Nephron (organoid): ENCODE data around the gene HLA-DMB.

Experiments used
- H3K27ac Mint-ChIP-seq, 3 experiments: 2 replicates each; pipeline ENCODE4 v1.8.0; 2020; ENCODE audit warnings: mixed read lengths in 3 of 3, mild to moderate bottlenecking in 2 of 3, moderate library complexity in 1 of 3
- H3K27me3 Mint-ChIP-seq: 2 replicates; pipeline ENCODE4 v1.8.0; 2021; ENCODE audit warnings: low read depth, mild to moderate bottlenecking, moderate library complexity, mixed read lengths
- H3K36me3 Mint-ChIP-seq: 2 replicates; pipeline ENCODE4 v1.8.0; 2020; ENCODE audit warnings: low read depth, mixed read lengths
- H3K4me1 Mint-ChIP-seq: 2 replicates; pipeline ENCODE4 v1.8.0; 2020; ENCODE audit warnings: mixed read lengths
- H3K4me3 Mint-ChIP-seq, 3 experiments: 2 replicates each; pipeline ENCODE4 v1.8.0; 2020; ENCODE audit warnings: mild to moderate bottlenecking in 3 of 3, mixed read lengths in 3 of 3, moderate library complexity in 2 of 3
- H3K9me3 Mint-ChIP-seq: 2 replicates; pipeline ENCODE4 v1.8.0; 2020; ENCODE audit warnings: mixed read lengths
- CTCF ChIP-seq, 3 experiments: fragments of 200-600 bp; sonication (generic); IDR thresholded peaks; one replicate each; pipeline ENCODE4 v1.5.0; 2021; ENCODE audit warnings: antibody characterized with exemption in 3 of 3; ENCODE audit not compliant: unreplicated experiment in 3 of 3

HLA-DMB gene

GRCh38 chr6:32922083-32922482, 18.7 kb downstream of the HLA-DMB start:
- no peak overlapping the region for H3K4me3 Mint-ChIP-seq
- H3K27me3 Mint-ChIP-seq, result peaks cover 12% of the 10 kb centered on the region
- no peak overlapping the region for H3K27ac Mint-ChIP-seq
- no peaks in the 10 kb centered on the region for H3K36me3 Mint-ChIP-seq
- H3K9me3 Mint-ChIP-seq, result no peaks in the 10 kb centered on the region
- H3K4me1 Mint-ChIP-seq, result no peaks in the 10 kb centered on the region
- no peak for TF ChIP-seq CTCF (IDR thresholded peaks at IDR 0.05; ENCODE audit: unreplicated experiment in 3 of 3)

- no peak for TF ChIP-seq CTCF (IDR thresholded peaks at IDR 0.05; ENCODE audit: unreplicated experiment in 3 of 3)
- Mint-ChIP-seq H3K9me3 (no peaks in the 10 kb centered on the region), H3K36me3 (no peaks in the 10 kb centered on the region), H3K4me1 (no peaks in the 10 kb centered on the region), H3K27me3 (peaks cover 10% of the 10 kb centered on the region), H3K4me3 (no peak overlapping the region), H3K27ac (peak overlapping the region in 1 of 3 experiments; percentile 40)
Measured at GRCh38 chr6:32920715-32921114, 20.1 kb downstream of the HLA-DMB start.

- Mint-ChIP-seq H3K4me3 (no peak overlapping the region), H3K9me3 (no peaks in the 10 kb centered on the region), H3K27me3 (peaks cover 7% of the 10 kb centered on the region), H3K4me1 (no peaks in the 10 kb centered on the region), H3K36me3 (no peaks in the 10 kb centered on the region), H3K27ac (peak overlapping the region in 1 of 3 experiments; percentile 5)
- no peak for TF ChIP-seq CTCF (IDR thresholded peaks at IDR 0.05; ENCODE audit: unreplicated experiment in 3 of 3)
Measured at GRCh38 chr6:32912951-32913350, 27.9 kb downstream of the HLA-DMB start.

DNA sequence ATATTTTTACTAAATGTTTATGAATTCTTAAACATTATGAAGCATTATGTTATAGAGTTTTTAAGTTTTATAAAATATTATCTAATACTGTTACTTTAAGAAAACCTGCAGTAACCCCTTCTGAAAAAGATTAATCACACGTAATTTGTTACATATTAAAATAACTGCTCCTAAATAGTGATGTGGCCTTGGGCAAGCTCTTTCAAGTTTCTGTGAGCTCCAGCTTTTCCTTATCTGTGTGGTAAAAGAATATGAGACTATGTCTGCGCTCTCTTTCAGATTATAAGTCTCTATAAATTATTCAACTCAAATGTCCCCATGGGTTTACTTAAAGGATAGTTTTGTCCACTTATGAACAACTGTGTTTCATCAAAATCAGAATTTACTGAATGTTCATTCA, 31.9 kb downstream of the HLA-DMB start:
- H3K27me3 Mint-ChIP-seq, result no peaks in the 10 kb centered on the region
- H3K9me3 Mint-ChIP-seq, result no peaks in the 10 kb centered on the region
- H3K4me1 Mint-ChIP-seq, result no peaks in the 10 kb centered on the region
- H3K4me3 Mint-ChIP-seq, result no peak overlapping the region
- H3K36me3 Mint-ChIP-seq, result no peaks in the 10 kb centered on the region
- no peak for TF ChIP-seq CTCF (IDR thresholded peaks at IDR 0.05; ENCODE audit: unreplicated experiment in 3 of 3)
- H3K27ac Mint-ChIP-seq, result peak overlapping the region in 1 of 3 experiments; percentile 24

DNA sequence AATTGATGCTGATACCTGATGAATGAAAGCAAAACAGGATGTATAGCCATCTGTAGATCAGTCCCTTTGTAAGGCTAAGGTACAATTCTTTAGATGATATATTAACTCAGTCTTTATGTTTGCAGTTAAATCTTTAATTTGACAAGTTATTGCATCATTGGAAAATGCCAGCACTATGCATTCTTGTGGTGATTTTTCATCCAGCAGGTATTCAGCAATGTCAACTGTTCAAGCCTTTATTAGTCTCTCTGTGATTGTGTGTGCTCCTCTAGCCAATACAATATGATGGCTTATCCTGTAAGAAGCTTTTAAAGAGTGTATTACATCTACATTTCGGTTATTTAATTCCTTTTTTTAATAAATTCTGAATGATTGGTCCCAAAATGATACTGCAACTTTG, 34.3 kb downstream of the HLA-DMB start:
- no peak overlapping the region for H3K27ac Mint-ChIP-seq
- H3K36me3 Mint-ChIP-seq, result peaks cover under 1% of the 10 kb centered on the region
- no peak for TF ChIP-seq CTCF (IDR thresholded peaks at IDR 0.05; ENCODE audit: unreplicated experiment in 3 of 3)
- H3K9me3 Mint-ChIP-seq, result no peaks in the 10 kb centered on the region
- no peaks in the 10 kb centered on the region for H3K4me1 Mint-ChIP-seq
- H3K4me3 Mint-ChIP-seq, result no peak overlapping the region
- H3K27me3 Mint-ChIP-seq, result no peaks in the 10 kb centered on the region

GRCh38 chr6:32905078-32905477, 35.8 kb downstream of the HLA-DMB start:
- Mint-ChIP-seq H3K4me1 (no peaks in the 10 kb centered on the region), H3K4me3 (no peak overlapping the region)

More at GRCh38 chr6:32905078-32905477, 35.8 kb downstream of the HLA-DMB start:
- TF ChIP-seq CTCF (IDR thresholded peaks at IDR 0.05; ENCODE audit: unreplicated experiment in 3 of 3), result no peak
- Mint-ChIP-seq H3K9me3 (no peaks in the 10 kb centered on the region), H3K27ac (no peak overlapping the region), H3K27me3 (no peaks in the 10 kb centered on the region), H3K36me3 (peaks cover 7% of the 10 kb centered on the region)
